ENCODE measurements around the gene HS2ST1.

Gene HS2ST1

GRCh38 chr1:87144316-87144895 lies 230.0 kb downstream of the HS2ST1 start:
- DNase-seq (ENCODE audit: low read depth), result no peak
- H3K4me3 ChIP-seq (ENCODE audit: low read length), result no peak overlapping the region
- TF ChIP-seq CTCF (IDR thresholded peaks at IDR 0.05; ENCODE audit: insufficient read depth, low read depth, low read length, missing control alignments), result no peak

GRCh38 chr1:87144981-87145380 lies 230.5 kb downstream of the HS2ST1 start:
- no peak for DNase-seq (ENCODE audit: low read depth)
- no peak for TF ChIP-seq CTCF (IDR thresholded peaks at IDR 0.05; ENCODE audit: insufficient read depth, low read depth, low read length, missing control alignments)
- H3K4me3 ChIP-seq (ENCODE audit: low read length), result no peak overlapping the region

- DNase-seq (ENCODE audit: low read depth), result no peak
- TF ChIP-seq CTCF (IDR thresholded peaks at IDR 0.05; ENCODE audit: insufficient read depth, low read depth, low read length, missing control alignments), result no peak
- no peak overlapping the region for H3K4me3 ChIP-seq (ENCODE audit: low read length)
These were observed 232.1 kb downstream of the HS2ST1 start for GRCh38 chr1:87146538-87146937.

- no peak for DNase-seq (ENCODE audit: low read depth)
- H3K4me3 ChIP-seq (ENCODE audit: low read length), result no peak overlapping the region
These were observed 232.6 kb downstream of the HS2ST1 start for GRCh38 chr1:87146986-87147385.

GRCh38 chr1:87147851-87148250 lies 233.4 kb downstream of the HS2ST1 start:
- no peak for DNase-seq (ENCODE audit: low read depth)
- TF ChIP-seq CTCF (IDR thresholded peaks at IDR 0.05; ENCODE audit: insufficient read depth, low read depth, low read length, missing control alignments), result no peak
- H3K4me3 ChIP-seq (ENCODE audit: low read length), result no peak overlapping the region

More at GRCh38 chr1:87146986-87147385, 232.6 kb downstream of the HS2ST1 start:
- no peak for TF ChIP-seq CTCF (IDR thresholded peaks at IDR 0.05; ENCODE audit: insufficient read depth, low read depth, low read length, missing control alignments)

GRCh38 chr1:87148661-87149060 lies 234.2 kb downstream of the HS2ST1 start:
- H3K4me3 ChIP-seq (ENCODE audit: low read length), result no peak overlapping the region
- no peak for TF ChIP-seq CTCF (IDR thresholded peaks at IDR 0.05; ENCODE audit: insufficient read depth, low read depth, low read length, missing control alignments)
- no peak for DNase-seq (ENCODE audit: low read depth)
